Measurements from ENCODE around the gene KCTD18. TPM values are rescaled to one million over a fixed set of nuclear protein-coding genes. Genes with fewer than 3 reads are reported as not detected.

The KCTD18 gene
- 13.0 TPM for total RNA-seq

GRCh38 chr2:200509612-200510433 is at the start of gene KCTD18:
KCTD18 (minus strand) TSS chr2:200510068; CDS start chr2:200507016, 3,052 bp downstream.
- ATAC-seq (peak; percentile 98), DNase-seq (ENCODE audit: low spot score) (peak; percentile 96)
- intact Hi-C loops (cut with DNase I): no loop called here

DNA sequence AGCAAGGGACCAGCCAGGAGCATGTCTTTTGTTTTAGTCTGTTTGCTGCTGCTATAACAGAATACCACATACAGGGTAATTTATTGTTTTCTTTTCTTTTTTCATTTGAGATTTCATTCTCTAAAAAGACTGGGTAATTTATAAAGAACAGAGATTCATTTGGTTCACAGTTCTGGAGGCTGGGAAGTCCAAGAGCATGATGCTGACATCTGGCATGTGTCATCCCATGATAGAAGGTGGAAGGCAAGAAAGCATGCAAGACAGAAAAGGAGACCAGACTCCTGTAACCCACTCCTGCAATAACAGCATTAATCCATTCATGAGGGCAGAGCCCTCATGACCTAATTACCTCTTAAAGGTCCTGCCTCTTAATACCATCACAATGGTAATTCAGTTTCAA is 30.9 kb upstream of the KCTD18 start:
- DNase-seq (ENCODE audit: low spot score): no peak
- ATAC-seq: no peak
- intact Hi-C loops (cut with DNase I): no loop called here

DNA sequence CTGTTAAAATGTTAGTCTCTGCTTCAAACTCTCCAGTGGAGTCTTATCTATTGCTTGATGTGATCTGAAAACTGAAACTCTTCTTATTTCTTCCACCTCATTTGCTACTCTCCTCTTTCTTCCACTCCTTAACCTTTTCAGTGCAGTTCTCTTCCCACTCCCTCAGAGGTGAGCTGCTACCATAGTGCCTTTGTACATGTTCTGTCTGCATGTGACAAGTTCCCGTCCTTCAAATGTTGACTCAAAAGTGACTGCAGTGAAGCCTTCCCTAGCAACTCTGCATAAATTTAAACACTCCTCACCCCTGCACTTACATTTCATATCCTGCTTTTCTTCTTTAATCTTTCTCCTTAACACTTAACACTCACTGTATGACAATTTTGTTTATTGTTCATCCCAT is 28.3 kb upstream of the KCTD18 start:
- intact Hi-C loops (cut with DNase I): no loop called here
- ATAC-seq: no peak
- DNase-seq (ENCODE audit: low spot score): no peak

DNA sequence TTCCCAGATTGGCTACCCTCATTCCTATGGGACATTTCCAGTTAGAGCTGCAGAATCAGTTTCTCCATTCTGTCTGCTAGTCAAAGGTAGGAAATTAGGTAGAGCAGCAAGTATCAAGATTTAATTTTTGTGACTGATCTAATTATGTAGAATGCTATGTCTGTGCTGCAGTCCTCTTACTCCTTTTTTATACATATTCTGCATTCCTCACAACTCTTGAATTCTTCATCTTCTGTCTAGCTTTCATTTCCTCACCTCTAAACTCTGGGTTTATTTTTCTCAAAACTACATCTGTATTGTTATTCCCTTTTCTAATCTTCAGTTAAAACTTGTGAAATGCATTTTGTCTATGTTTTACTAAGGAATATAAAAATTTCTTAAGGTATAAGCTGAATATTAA is 24.7 kb upstream of the KCTD18 start:
- ATAC-seq: no peak
- intact Hi-C loops (cut with DNase I): no loop called here
- DNase-seq (ENCODE audit: low spot score): no peak

DNA sequence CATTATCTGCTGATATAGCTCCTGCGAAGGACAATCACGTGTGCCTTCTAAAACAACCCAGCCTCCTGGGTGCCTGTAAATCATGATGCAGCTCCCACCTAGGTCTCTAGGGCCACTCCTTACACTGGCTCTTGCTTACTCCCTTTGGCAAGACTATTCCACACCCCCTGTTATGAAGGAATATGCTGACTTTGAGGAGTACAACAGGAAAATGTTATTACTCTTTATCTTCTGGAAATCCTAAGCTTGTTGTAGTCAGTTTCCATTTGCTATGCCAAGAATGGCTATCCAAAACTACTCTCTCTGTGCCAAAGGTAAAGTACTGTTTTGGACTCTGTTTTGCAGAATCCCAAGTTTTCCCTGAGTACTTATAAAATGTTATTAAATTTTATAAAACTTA is 23.9 kb upstream of the KCTD18 start:
- no peak for ATAC-seq
- no peak for DNase-seq (ENCODE audit: low spot score)
- intact Hi-C loops (cut with DNase I): no loop called here

- ATAC-seq (no peak), DNase-seq (ENCODE audit: low spot score) (no peak)
- intact Hi-C loops (cut with DNase I): no loop called here
Observed at GRCh38 chr2:200528228-200528627, 18.4 kb upstream of the KCTD18 start.

GRCh38 chr2:200525882-200526651 is 16.2 kb upstream of the KCTD18 start, which contains the start of gene SGO2:
SGO2 (plus strand) TSS chr2:200526207; CDS start chr2:200532976, 6,769 bp downstream.
- intact Hi-C loops (cut with DNase I): no loop called here

GRCh38 chr2:200525551-200525881 is 15.6 kb upstream of the KCTD18 start:
- ATAC-seq: no peak
- no peak for DNase-seq (ENCODE audit: low spot score)
- intact Hi-C loops (cut with DNase I): no loop called here

More at GRCh38 chr2:200525882-200526651, 16.2 kb upstream of the KCTD18 start, which contains the start of gene SGO2:
- peak; percentile 96 for DNase-seq (ENCODE audit: low spot score)
- peak; percentile 100 for ATAC-seq

GRCh38 chr2:200525066-200525465 is 15.2 kb upstream of the KCTD18 start:
- intact Hi-C loops (cut with DNase I): no loop called here
- no peak for DNase-seq (ENCODE audit: low spot score)
- ATAC-seq: no peak

GRCh38 chr2:200523604-200524003 is 13.7 kb upstream of the KCTD18 start:
- no peak for DNase-seq (ENCODE audit: low spot score)
- no peak for ATAC-seq
- intact Hi-C loops (cut with DNase I): no loop called here

- DNase-seq (ENCODE audit: low spot score) (no peak), ATAC-seq (no peak)
- intact Hi-C loops (cut with DNase I): no loop called here
Observed at GRCh38 chr2:200523158-200523557, 13.3 kb upstream of the KCTD18 start.

- intact Hi-C loops (cut with DNase I): no loop called here
- DNase-seq (ENCODE audit: low spot score) (no peak), ATAC-seq (no peak)
Observed at GRCh38 chr2:200515155-200515554, 5.3 kb upstream of the KCTD18 start.

DNA sequence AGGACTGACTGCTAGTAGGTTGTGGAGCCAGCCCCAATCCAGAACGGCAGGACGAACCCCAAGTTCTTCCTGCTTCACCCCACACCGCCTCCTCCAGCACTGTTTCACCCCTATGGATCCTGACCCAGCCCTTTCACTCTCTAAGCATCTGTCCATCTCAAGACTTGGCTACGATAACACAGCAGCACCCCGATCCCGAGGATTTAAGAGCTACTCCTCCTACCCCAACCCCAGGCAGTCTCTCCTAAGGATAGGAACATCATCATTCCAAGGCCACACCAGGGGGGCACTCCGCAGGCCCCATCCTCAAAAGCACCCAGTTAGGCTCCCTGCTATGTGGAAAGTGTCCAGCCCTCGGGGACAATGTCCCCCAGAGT is 645 bp downstream of the KCTD18 start:
- peak; percentile 19 for ATAC-seq
- DNase-seq (ENCODE audit: low spot score): no peak
- intact Hi-C loops (cut with DNase I): no loop called here

- DNase-seq (ENCODE audit: low spot score) (no peak), ATAC-seq (no peak)
- intact Hi-C loops (cut with DNase I): no loop called here
Observed at GRCh38 chr2:200507179-200507578, 2.7 kb downstream of the KCTD18 start.

DNA sequence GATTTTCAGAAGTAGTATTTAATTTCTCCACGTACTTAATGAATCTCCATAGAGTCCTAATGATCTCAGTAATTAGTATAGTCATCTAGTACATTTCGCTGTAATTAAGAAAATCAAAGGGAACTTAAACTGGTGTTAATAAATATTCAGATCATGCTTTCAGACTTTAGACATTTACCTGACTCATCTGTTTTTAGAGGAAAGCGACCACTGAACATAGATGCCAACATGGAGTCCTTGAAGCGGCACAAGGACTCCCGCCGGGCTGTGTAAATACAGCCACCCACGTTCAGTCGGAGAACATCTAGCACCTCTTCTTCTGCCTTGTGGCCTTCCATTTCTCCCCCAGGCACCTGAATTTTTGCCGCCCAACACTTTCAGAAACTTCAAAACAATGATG is 3.2 kb downstream of the KCTD18 start:
- DNase-seq (ENCODE audit: low spot score): no peak
- intact Hi-C loops (cut with DNase I): no loop called here
- ATAC-seq: no peak

GRCh38 chr2:200502196-200502595 is 7.7 kb downstream of the KCTD18 start:
- intact Hi-C loops (cut with DNase I): no loop called here
- no peak for DNase-seq (ENCODE audit: low spot score)
- ATAC-seq: no peak

GRCh38 chr2:200498402-200499162 is 11.3 kb downstream of the KCTD18 start:
- ATAC-seq (no peak), DNase-seq (ENCODE audit: low spot score) (no peak)
- intact Hi-C loops (cut with DNase I): no loop called here

DNA sequence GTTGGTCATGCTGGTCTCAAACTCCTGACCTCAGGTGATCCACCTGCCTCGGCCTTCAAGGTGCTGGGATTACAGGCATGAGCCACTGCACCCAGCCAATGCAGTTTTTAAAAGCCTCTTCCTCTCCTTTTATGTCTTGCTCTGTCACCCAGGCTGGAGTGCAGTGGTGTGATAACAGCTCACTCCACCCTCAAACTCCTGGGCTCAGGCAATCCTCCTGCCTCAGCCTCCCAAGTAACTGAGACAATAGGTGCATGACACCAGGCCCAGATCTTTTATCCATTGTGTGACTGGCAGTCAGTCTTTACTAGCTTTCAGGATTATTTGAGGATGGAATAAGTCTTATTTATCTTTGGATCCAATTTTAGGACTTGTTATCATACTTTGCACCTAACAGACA is 13.2 kb downstream of the KCTD18 start:
- intact Hi-C loops (cut with DNase I): no loop called here
- ATAC-seq (no peak), DNase-seq (ENCODE audit: low spot score) (no peak)

GRCh38 chr2:200494048-200494447 is 15.8 kb downstream of the KCTD18 start:
- intact Hi-C loops (cut with DNase I): no loop called here
- no peak for DNase-seq (ENCODE audit: low spot score)

GRCh38 chr2:200492656-200493055 is 17.2 kb downstream of the KCTD18 start:
- DNase-seq (ENCODE audit: low spot score) (no peak), ATAC-seq (no peak)
- intact Hi-C loops (cut with DNase I): no loop called here

More at GRCh38 chr2:200494048-200494447, 15.8 kb downstream of the KCTD18 start:
- ATAC-seq: no peak

All from sciatic nerve (tissue), 2 donors.